ENCODE measurements around the gene PDE3B. TPM values are rescaled to one million over a fixed set of nuclear protein-coding genes. Genes with fewer than 3 reads are reported as not detected.

The PDE3B gene
- total RNA-seq, 1 experiment from 2014 or later, result 4.8 TPM

DNA sequence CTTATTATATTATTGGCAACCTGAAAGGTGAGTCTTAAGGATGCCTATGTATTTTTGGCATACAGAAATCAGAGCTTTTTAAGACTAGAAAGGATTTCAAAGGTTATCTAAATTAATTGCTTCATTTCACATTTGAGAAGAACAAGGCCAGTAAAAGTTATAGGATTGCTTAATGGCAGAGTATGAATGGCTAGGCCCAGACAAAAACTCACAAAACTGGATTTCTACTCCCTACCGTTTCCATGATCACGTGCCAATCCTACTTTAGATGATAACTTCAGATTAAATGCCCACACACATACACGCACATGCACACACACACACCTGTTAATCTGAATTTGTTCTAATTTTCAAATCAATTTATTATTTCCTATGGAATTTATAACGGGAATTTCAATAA, 1.8 kb upstream of the PDE3B start:
- Histone ChIP-seq H3K27me3 (replicated peaks; ENCODE audit: insufficient read depth, low read depth, low read length, poor library complexity) (peaks cover 16% of the 10 kb centered on the region), H3K4me1 (ENCODE audit: insufficient read depth, low read length, poor library complexity, severe bottlenecking) (peaks cover 7% of the 10 kb centered on the region), H3K27ac (ENCODE audit: low read depth, low read length, poor library complexity, severe bottlenecking) (no peak overlapping the region), H3K9me3 (ENCODE audit: low read depth, low read length, poor library complexity, severe bottlenecking) (no peaks in the 10 kb centered on the region), H3K36me3 (ENCODE audit: insufficient read depth, low read length, poor library complexity, severe bottlenecking) (no peaks in the 10 kb centered on the region), H3K4me3 (ENCODE audit: low read depth, low read length, poor library complexity, severe bottlenecking) (no peak overlapping the region)
- BruUV-seq (replicated peaks), result no TSS peak
- intact Hi-C loops (cut with micrococcal nuclease; ENCODE audit: unreplicated experiment), result loop anchor here (5.0 to 10.0 kb wide), 3 partner anchors 57 to 266 kb away; no protein-coding TSS in a partner anchor
- DNase-seq (ENCODE audit: low spot score), result no peak
- ChIA-PET CTCF (no interaction called here), POLR2A (ENCODE audit: low non-redundant PET) (no interaction called here)
- TF ChIP-seq EZH2 (IDR thresholded peaks at IDR 0.05; ENCODE audit: borderline replicate concordance, low read depth, low read length, poor library complexity, severe bottlenecking), result no peak
- TF ChIP-seq, protein P1, sequence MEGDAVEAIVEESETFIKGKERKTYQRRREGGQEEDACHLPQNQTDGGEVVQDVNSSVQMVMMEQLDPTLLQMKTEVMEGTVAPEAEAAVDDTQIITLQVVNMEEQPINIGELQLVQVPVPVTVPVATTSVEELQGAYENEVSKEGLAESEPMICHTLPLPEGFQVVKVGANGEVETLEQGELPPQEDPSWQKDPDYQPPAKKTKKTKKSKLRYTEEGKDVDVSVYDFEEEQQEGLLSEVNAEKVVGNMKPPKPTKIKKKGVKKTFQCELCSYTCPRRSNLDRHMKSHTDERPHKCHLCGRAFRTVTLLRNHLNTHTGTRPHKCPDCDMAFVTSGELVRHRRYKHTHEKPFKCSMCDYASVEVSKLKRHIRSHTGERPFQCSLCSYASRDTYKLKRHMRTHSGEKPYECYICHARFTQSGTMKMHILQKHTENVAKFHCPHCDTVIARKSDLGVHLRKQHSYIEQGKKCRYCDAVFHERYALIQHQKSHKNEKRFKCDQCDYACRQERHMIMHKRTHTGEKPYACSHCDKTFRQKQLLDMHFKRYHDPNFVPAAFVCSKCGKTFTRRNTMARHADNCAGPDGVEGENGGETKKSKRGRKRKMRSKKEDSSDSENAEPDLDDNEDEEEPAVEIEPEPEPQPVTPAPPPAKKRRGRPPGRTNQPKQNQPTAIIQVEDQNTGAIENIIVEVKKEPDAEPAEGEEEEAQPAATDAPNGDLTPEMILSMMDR (conservative IDR thresholded peaks at IDR 0.05; ENCODE audit: low read depth, low read length), result no peak

GRCh38 chr11:14642453-14642852, 1.2 kb upstream of the PDE3B start:
- H3K27me3 ChIP-seq (replicated peaks; ENCODE audit: insufficient read depth, low read depth, low read length, poor library complexity), result peaks cover 19% of the 10 kb centered on the region
- BruUV-seq (replicated peaks), result no TSS peak
- no peak overlapping the region for H3K27ac ChIP-seq (ENCODE audit: low read depth, low read length, poor library complexity, severe bottlenecking)
- POLR2A ChIA-PET (ENCODE audit: low non-redundant PET), result no interaction called here
- CTCF ChIA-PET, result no interaction called here
- intact Hi-C loops (cut with micrococcal nuclease; ENCODE audit: unreplicated experiment), result loop anchor here (5.0 to 10.0 kb wide), 3 partner anchors 58 to 265 kb away; no protein-coding TSS in a partner anchor
- H3K36me3 ChIP-seq (ENCODE audit: insufficient read depth, low read length, poor library complexity, severe bottlenecking), result no peaks in the 10 kb centered on the region
- H3K4me3 ChIP-seq (ENCODE audit: low read depth, low read length, poor library complexity, severe bottlenecking), result no peak overlapping the region
- no peak for TF ChIP-seq EZH2 (IDR thresholded peaks at IDR 0.05; ENCODE audit: borderline replicate concordance, low read depth, low read length, poor library complexity, severe bottlenecking)
- TF ChIP-seq, protein P1 (conservative IDR thresholded peaks at IDR 0.05; ENCODE audit: low read depth, low read length), result no peak
- H3K9me3 ChIP-seq (ENCODE audit: low read depth, low read length, poor library complexity, severe bottlenecking), result no peaks in the 10 kb centered on the region
- DNase-seq (ENCODE audit: low spot score), result no peak
- H3K4me1 ChIP-seq (ENCODE audit: insufficient read depth, low read length, poor library complexity, severe bottlenecking), result peaks cover 7% of the 10 kb centered on the region

- Histone ChIP-seq H3K27me3 (replicated peaks; ENCODE audit: insufficient read depth, low read depth, low read length, poor library complexity) (peaks cover 24% of the 10 kb centered on the region), H3K9me3 (ENCODE audit: low read depth, low read length, poor library complexity, severe bottlenecking) (no peaks in the 10 kb centered on the region), H3K4me1 (ENCODE audit: insufficient read depth, low read length, poor library complexity, severe bottlenecking) (peaks cover 7% of the 10 kb centered on the region), H3K4me3 (ENCODE audit: low read depth, low read length, poor library complexity, severe bottlenecking) (peak overlapping the region; percentile 70), H3K36me3 (ENCODE audit: insufficient read depth, low read length, poor library complexity, severe bottlenecking) (no peaks in the 10 kb centered on the region), H3K27ac (ENCODE audit: low read depth, low read length, poor library complexity, severe bottlenecking) (no peak overlapping the region)
- BruUV-seq (replicated peaks), result no TSS peak
- ChIA-PET POLR2A (ENCODE audit: low non-redundant PET) (no interaction called here), CTCF (no interaction called here)
- TF ChIP-seq EZH2 (IDR thresholded peaks at IDR 0.05; ENCODE audit: borderline replicate concordance, low read depth, low read length, poor library complexity, severe bottlenecking), result no peak
- TF ChIP-seq, protein P1 (conservative IDR thresholded peaks at IDR 0.05; ENCODE audit: low read depth, low read length), result no peak
- no peak for DNase-seq (ENCODE audit: low spot score)
- intact Hi-C loops (cut with micrococcal nuclease; ENCODE audit: unreplicated experiment), result loop anchor here (5.0 to 10.0 kb wide), 3 partner anchors 58 to 264 kb away; no protein-coding TSS in a partner anchor
These were observed 519 bp upstream of the PDE3B start for GRCh38 chr11:14642873-14643696.
